GM04503 (cell line): Measurements from ENCODE around the gene SMAD9.

Experiments used
- DNase-seq: peaks from one replicate; pipeline ENCODE4 v3.0.0-alpha.2; 2012; ENCODE audit warnings: low read depth

Gene SMAD9

DNA sequence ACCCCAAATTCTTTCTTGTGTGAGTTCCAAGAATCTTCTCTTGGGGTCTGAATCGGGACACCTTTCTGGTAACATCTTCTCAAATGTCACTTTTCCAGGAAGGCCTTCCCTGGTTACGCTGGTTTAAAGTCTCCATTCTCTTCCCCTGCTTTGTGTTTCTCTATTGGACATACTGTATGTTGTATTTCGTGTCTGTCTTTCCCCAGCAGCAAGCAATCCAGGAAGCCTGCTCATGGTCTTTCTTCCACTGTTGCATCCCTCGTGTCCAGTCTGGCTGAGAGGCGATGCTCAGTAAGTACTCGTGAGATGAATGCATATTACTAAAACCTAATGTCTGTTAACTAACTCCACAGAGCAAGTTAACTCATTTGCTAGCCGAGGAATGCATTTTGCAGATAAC, 57.3 kb downstream of the SMAD9 start:
- no peak for DNase-seq

DNA sequence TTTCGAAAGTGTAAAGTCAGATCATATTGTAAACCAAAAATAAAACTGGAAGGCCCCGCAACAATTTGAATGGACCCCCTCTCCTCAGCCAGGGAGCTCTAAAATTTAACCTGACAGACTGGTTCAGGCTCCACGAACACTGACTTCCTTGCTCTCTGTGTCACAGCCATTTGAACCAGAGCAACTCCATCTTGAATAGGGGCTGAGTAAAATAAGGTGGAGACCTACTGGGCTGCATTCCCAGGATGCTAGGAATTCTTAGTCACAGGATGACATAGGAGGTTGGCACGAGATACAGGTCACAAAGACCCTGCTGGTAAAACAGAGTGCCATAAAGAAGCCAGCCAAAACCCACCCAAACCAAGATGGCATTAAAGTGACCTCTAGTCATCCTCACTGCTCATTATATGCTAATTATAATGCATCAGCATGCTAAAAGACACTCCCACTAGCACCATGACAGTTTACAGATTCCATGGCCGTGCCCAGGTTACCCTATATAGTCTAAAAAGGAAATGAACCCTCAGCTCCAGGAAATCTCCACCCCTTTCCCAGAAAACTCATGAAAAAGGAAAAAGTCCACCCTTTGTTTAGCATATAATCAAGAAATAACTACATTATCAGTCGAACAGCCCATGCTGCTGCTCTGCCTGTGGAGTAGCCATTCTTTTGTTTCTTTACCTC, 57.9 kb downstream of the SMAD9 start:
- no peak for DNase-seq

DNA sequence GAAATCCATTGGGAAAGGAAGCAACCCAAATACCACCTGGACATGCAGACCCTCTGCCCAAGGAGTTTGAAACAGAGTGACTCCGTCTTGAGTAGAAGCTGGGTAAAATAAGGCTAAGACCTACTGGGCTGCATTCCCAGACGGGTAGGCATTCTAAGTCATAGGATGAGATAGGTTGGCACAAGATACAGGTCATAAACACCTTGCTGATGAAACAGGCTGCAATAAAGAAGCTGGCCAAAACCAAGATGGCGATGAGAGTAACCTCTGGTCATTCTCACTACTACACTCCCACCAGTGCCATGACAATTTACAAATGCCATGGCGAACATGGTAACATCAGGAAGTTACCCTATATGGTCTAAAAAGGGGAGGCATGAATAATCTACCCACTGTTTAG, 60.8 kb downstream of the SMAD9 start:
- DNase-seq: no peak

DNA sequence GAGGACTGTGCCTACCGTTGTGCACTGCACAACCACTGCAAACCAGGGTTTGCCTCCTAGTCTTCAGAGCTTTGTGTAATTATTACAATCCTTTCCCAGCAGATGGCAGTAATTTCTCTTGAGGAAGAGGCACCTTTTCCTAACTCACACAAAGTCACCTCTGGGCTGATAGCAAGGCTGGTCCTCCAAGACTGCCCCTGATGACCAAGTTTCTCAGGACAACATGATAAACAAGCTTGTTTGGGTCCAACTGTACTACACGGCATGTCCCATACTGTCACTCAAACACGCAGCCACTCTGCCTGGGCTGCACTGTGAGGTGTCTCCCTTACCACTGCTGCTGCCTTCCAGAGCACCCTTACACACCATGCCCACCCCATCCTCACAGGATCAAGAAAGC, 61.7 kb downstream of the SMAD9 start:
- peak; percentile 18 for DNase-seq

DNA sequence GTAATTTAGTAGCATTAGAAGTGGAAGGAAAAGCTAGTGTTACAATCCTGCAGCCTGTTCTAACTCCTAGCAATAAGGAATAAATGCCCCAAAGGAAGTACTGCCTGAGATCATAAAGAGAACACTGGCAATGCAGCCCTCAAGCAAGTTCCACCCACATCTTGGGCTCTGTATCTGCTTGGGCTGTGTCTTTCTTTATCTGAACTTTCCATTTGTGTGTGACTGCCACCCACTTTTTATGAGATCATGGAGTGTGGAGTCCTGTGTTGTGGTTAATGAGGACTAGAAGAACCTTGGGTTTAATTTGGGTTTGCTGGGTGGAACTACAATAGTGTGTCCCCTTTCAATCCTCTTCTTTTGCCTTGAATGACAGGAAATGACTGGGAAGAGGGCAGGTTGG, 62.8 kb downstream of the SMAD9 start:
- DNase-seq: no peak

DNA sequence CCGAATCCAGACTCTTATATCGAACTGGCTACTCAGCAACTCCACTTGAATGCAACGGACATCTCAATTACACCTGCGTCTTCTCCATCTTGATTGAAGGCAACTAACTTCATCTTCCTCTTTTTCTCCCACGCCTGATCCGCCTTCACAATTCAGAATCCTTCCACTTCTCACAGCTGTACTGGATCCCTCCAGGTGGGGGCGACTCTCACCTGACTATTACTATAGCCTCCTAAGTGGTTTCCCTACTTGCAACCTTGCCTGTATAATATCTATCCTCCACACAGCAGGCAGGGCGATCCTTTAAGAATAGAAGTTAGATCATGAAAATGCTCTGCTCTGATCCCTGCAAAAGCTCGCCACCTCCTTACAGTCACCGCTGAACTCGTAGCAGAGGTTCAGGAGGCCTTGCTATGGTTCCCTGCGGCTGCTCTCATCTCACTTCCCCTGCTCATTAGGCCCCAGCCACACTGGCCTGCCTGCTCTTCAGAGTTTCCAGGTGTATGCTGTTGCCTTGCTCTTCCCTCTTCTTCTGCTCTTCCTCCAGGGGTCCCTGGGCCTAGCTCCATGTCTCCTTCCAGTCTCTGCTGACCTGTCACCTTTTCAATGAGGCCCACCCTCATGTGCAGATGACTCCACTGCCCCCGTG, 69.1 kb downstream of the SMAD9 start:
- DNase-seq: no peak

DNA sequence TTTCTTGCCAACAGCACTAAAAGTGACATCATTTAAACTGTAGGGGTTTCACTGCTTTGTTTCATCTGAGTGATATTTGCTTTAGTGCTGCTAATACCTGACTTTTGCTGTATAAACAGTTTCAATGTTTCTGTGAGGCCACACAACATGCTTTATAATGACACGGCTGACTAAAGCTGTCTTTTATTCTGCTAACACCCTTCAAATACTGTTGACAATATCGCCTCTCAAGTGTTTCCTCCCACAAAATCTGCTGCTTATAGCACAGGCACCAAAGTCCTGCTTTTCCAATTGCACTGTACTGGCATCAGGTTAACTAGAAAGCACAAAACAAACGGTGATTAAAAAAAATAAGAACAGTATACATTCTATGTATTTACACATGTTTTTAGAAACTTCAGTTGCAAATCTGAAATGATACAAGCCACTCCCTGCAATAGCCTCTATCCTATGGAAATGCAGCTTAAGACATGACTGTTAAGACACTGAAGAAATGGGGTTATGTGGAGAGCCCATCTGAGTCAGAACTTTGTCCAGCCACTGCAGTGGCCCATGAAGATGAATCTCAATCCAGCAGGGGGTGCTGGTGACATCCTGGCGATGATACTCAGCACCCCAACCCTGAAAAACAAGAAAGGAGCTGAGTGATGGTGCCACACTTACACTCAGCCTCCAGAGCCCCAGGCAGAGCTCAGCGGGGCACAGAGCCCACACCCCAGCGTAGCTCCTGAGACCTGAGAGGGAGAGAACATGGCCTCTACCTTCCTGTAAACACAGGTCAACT, 71.6 kb downstream of the SMAD9 start:
- DNase-seq: no peak

DNA sequence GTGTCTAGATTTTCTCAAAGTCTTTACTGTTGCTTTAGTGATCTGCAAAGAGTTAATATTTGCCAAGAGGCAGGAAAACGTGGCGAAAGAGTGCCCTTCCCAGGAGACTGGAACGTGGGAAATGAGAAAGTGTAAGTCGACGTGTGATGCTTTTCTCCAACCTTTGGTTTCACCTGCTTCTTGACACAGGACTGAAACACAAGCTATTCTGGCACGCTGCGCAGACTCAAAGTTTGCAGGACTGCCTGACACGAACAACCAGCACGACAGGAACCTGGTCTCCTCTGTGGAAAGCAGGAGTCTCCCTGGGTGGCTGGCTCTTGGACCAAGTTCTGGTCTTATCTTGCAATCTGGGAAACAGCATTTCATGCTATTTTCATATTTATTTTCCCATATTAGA, 72.4 kb downstream of the SMAD9 start:
- no peak for DNase-seq

DNA sequence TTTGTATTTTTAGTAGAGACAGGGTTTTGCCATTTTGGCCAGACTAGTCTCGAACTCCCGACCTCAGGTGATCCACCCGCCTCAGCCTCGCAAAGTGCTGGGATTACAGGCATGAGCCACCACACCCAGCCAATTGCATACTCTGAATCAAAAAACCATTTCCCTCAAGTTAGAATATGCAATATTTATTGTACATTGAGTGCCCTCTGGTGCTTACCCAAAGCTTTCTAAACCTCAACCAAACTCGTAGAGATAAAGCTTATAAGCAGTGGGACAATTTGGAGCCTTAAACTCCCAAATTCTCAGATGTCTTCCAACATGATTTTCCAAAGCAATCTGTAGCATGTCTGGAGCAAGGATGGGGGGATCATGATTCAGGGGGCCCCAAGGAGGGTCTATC, 78.6 kb downstream of the SMAD9 start:
- no peak for DNase-seq

DNA sequence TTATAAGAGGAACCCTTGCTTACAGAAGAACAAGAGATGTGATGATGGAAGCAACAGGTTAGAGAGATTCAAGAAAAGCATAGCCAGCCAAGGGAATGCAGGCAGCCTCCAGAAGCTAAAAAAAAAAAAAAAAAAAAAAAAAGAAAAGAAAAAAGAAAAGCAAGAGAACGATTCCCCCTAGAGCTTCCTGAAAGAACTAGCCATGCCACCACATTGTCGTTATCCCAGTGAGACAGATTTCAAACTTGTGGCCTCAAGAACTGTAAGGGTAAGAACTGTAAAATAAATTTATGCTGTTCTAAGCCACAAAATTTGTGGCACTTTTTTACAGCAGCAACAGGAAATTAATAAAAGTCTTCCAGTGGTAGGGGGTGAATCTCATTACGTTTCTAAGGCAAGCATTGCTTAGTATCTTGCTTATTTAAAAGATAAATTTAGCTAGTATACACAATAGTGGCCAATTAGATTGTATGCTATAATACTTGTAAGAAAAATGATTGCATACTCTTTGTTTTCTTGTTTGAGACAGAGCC, 79.3 kb downstream of the SMAD9 start:
- DNase-seq: no peak

DNA sequence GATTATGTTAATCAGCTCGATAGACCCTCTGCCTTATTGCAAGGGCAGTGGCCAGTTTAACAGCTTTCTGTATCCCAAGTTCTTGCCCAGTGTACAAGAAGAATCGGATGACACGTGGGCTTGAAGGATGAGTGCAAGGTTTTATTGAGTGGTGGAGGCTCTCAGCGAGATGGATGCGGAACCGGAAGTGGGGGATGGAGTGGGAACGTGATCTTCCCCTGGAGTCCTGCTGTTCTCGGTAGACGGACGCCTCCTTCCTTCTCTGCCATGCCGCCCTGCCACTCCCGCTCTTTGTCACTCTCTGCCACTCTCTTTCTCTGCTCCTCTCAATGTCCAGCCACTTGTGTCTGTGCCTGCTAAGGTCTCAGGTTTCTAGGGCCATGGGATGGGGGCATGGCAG, 80.1 kb downstream of the SMAD9 start:
- no peak for DNase-seq

DNA sequence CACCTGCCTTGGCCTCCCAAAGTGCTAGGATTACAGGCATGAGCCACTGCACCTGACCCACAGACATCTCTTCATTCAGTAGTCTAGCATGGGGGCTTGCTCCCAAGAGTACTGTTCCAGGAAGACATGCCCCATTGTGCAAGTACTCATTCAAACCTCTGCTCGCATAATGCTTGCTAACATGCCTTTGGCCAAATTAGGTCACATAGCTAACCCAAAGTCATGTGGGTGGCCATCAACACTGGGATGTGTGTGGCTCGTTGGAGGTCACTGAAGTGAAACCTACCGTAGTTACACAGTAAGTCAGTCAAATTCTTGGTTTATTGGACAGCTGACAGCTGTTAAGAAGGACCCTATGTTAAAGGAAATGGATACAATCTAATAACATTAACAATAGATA, 80.8 kb downstream of the SMAD9 start:
- DNase-seq: no peak

DNA sequence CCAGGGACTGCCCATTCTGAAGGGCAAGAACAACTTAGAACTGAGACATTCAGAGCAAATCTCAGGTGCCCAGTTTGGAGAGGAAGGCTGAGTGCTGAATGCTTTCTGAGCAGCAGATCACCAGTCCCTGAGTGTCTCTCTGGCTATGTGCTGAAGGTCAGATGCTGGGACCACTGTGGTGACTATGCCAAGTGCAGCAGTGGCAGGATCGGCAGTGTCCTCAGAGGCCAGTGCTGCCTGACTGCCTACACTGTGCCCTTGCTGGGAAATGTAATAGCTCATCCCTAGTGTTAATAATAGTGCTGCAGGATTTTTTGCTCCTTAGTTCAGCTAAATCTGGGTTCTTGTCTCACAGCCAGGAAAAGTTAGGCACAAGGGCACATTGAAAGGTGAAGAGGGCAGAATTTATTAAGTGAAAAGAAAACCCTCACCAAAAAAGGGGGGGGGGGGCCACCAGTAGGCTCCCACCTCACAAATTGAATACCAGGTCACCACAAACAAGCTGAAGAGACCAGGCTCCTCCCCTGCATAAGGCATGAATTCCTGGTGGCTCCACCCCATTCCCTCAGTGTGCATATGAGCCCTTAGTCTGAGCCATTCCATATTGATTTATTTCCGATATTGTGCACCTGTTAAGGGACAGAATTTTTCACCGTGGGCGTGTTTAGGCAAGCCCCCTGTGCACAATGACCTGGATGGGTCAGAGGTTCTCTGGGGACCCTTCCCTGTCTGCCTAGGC, 82.5 kb downstream of the SMAD9 start:
- DNase-seq: no peak

DNA sequence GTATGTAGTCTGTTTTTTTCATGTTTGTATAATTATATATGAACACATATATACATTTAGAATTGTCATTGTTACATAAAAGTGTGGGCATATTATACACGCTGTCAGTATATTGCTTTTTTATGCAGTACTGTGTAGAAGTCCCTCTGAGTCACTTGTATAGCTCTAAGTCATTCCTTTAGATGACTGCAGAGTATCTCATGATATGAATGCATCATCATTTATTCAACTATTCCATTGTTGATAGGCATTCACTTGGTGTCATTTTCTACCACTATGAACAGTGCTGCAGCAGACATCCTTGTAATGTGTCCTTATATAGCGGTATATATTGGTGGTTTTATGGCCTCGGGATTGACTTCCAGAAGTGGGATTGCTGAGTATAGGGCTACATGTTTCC, 85.7 kb downstream of the SMAD9 start:
- DNase-seq: no peak

DNA sequence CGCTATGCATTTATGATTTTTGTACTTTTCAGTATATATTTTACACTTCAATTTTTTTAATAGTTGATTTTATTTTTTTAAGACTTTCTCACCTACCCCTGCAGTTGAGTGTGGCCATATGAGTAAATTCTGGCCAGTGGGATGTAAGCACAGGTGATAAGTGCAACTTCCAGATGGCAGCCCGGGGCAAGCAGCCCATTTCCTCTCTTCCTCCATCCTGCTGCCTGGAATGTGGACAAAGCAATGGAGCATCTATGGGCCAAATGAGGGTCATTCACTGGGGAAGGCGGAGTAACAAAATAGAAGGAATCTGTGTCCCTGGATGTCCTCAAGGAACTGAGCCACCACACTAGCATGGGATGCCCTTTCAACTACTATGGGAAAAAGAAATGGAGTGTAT, 88.7 kb downstream of the SMAD9 start:
- DNase-seq: no peak

DNA sequence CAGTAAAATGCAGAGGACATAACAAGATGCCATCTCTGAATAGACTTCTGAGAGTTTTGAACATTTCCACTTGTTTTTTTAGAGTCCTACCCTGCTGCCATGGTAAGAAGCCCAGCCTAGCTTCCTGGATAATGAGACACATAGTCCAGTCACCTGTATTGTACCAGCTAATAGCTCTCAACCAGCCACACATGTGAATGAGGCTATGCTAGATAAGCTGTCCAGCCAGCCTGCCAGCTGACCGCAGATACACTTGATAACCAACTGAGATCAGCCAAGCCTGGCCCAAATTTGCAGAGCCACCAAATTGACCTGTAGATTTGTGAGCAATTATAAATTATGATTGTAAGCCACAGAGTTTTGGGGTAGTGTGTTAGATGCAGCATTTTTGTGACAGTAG, 90.3 kb downstream of the SMAD9 start:
- DNase-seq: no peak

DNA sequence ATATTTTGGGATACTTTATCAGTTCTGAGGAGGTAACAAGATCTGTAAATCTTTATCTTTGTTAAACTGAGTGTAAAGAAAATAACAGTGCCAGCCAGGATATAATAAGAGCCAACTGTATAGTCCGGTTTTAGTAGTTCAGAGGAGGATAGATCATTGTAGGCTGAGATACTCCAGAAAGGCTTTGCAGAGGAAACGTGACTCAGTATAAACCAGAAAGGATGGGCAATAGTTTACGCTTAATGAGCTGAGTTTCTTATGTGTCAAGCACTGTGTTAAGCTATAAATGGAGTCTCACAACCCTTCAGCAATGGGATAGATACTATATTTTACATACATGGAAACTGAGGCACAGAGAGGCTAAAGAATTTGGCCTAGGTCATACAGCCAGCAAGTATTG, 97.3 kb downstream of the SMAD9 start:
- DNase-seq: no peak

DNA sequence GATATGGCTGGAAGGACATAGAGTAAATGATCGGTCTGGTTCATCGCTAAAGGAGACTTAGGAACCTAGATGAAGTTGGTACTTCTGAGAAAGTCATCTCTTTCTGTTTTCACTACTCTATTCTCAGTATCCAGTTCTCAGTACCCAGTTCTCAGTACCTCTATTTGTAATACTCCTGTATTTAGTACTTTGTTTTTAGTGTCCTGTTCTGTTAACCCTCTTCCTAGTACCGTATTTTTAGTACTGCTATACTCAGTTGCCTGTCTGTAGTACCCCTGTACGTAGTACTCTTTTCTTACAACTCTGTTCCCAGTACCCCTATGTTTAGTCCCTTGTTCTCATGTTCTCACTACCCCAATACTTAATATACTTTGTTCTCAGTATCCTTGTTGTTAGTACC, 99.8 kb downstream of the SMAD9 start:
- no peak for DNase-seq

DNA sequence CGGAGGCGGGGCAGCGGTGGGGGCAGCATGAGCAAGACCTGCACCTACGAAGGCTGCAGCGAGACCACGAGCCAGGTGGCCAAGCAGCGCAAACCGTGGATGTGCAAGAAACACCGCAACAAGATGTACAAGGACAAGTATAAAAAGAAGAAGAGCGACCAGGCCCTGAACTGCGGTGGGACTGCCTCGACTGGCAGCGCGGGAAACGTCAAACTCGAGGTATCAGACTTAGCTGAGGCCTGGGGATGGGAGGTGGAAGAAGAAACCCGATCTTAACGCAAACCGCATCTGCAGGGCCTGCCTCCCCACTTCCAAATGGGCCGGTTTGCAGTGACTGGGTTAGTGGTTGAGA, 100.3 kb downstream of the SMAD9 start:
- no peak for DNase-seq

DNA sequence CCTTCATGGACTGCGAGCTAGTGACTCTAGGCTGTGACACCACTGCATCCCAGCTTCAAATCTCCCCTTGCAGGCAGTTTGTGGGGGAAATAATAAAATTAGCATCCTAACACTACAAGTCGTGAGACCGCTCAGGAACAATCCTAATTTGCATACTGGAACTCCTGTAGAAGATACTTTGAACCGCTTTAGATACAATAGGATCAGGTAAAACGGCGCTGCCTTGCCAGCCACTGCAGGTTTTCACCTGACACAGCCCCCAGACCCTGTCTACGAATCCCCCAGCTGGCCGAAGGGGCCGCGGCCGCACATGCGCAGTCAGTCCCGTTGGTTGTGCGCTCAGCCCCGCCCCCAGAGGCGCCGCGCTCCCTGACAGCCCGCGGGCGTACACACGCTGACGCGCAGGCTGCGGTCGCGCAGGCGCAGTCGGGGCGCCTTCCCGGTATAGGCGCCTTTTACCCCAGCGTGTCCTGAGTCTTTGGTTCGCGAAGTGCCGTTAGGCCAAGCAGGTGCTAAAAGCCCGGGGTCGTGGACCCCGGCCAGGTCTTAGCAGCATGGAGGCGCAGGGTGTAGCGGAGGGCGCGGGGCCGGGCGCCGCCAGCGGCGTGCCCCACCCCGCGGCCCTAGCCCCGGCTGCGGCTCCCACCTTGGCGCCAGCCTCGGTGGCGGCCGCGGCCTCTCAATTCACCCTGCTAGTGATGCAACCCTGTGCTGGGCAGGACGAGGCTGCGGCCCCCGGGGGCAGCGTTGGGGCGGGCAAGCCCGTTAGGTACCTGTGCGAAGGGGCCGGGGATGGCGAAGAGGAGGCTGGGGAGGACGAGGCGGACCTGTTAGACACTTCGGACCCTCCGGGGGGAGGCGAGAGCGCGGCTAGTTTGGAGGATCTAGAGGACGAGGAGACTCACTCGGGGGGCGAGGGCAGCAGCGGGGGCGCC, 101.0 kb downstream of the SMAD9 start, which contains the start of gene RFXAP:
Gene RFXAP (plus strand): TSS at position 419 of the 935 bp plus-strand sequence. CDS start 136 bp downstream, at position 555.
- DNase-seq: peak; percentile 24
